Neural progenitor cell (in vitro differentiated cells): ENCODE data around the gene FBXO39.

Experiments
- CTCF ChIP-seq: fragments of 200-600 bp; sonication (generic); IDR thresholded peaks from 2 replicates; pipeline ENCODE4 v1.5.1; 2017; ENCODE audit warnings: antibody characterized with exemption, mild to moderate bottlenecking
- EZH2 ChIP-seq: fragments of 200-600 bp; sonication (generic); IDR thresholded peaks from 2 replicates; pipeline ENCODE4 v1.6.1; 2017; ENCODE audit warnings: antibody characterized with exemption, mild to moderate bottlenecking, moderate library complexity
- EZH2phosphoT487 ChIP-seq: fragments of 200-600 bp; sonication (generic); IDR thresholded peaks from 2 replicates; pipeline ENCODE4 v1.6.1; 2017; ENCODE audit warnings: antibody characterized with exemption

DNA sequence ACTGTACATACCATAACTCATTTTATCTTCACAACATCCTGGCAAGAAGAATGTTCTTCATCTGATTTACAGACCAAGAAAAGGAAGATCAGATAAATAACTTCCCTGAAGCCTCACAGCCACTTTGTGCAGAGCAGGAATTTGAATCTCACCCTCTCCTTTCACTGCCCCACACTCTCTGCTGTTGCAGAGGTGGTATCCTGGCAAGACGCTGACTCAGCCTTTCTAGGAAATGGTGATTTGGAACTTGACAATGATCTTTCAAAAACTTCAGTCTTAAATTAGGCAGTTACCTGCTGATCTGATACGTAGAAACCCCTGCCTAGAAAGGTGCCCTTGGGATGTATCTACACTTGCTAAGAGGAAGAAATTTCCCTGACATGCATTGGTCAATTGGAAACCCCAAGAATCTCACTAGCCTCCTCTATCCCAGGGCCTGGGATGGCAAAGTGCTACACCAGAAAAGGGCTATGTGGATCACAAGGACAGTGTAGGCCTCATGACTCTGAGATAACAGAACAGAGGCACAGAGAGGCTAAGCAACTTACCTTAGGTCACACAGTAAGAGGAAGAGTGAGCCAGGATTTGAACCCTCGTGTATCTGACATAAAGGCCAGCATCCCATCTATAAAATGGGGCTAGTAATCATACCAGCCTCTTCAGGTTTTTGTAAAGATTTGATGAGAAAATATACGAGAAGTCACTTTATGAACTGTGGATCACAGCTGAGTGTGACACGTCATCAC, 17.9 kb downstream of the FBXO39 start:
- TF ChIP-seq CTCF = no peak
- no peak for TF ChIP-seq EZH2
- no peak for TF ChIP-seq EZH2phosphoT487
